NCI-H2081 (cell line): ENCODE data around the gene FGGY.
"Not testable (repeated sequence)": the region's sequence is repeated elsewhere in the genome, so short reads cannot be mapped to it uniquely, and the experiment has no call there.

Experiments used
- DNase-seq, 2 experiments: peaks; one replicate each; lab custom pipeline; 2025; lab: John Stamatoyannopoulos, UW

FGGY gene

GRCh38 chr1:59288046-59288445, 8.8 kb upstream of the FGGY start:
- no peak for DNase-seq

DNA sequence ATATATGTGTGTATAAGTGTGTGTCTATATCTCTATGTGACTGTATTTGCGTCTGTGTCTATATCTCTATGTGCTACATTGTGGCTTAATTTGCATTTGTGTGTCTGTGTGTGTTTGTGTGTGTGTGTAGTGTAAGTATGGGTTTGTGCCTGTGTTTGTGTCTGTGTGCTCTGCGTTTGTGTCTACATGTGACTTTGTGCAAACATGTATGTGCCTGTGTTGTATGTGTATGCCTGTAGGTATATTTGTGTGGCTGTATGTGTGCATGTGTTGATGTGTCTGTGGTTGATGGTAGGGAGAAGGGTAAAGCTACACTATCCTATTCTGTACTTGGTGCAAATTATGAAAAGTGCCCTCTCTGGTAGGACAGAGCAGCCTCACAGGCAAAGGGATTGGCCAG, 7.3 kb upstream of the FGGY start:
- DNase-seq: no peak

GRCh38 chr1:59290193-59290949, 6.5 kb upstream of the FGGY start:
- peak; percentile 26 to 49 for DNase-seq

DNA sequence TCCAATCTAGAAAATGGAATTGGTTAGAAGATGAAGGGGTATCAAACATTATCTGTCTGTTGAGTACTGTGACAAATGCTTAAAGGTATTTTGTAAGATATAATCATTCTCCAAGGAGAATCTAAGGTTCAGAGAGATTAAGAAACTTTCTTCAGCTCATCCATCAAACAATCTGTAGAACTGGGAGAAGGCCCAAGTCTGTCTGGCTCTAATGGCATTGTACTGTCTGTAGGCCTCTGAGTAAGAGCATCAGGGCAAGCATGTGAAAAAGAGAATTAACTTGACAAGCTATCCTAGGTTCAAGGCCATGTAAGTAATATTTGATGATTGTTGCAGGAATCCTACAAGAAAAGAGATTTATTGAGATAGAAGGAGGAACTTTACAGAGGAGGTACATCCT, 5.3 kb upstream of the FGGY start:
- no peak for DNase-seq

- no peak for DNase-seq
Observed at GRCh38 chr1:59292562-59292961, 4.3 kb upstream of the FGGY start.

DNA sequence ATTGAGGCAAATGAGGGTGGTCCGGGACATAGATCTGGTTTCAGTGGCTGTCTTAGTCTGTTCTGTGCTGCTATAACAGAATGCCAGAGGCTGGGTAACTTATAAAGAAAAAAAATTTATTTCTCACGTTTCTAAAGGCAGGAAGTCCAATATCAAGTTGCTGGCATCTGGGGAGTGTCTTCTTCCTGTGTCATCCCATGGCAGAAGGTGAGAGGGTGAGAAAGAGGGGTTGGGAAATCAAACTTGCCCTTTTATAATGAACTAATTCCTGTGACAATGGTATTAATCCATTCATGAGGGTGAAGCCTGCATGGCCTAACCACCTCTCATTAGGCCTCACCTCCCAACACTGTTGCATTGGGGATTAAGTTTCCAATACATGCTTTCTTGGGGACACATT, 3.7 kb upstream of the FGGY start:
- DNase-seq: no peak

DNA sequence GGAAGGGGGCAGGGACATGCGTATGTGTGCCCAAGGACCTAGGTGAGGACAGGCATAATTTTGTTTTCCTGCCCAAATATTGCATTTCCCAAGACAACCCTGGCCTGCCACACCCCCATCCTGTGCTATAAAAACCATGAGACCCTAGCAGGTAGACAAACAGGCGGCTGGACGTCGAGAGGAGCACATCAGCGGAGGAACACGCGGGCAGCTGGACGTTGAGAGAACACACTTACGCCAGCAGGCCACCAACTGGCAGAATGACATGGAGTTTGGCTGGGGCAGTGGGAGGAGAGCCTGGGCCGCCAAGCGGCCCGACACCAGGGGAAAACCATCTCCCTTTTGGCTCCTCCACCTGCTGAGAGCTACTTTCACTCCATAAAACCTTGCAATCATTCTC, 3.0 kb upstream of the FGGY start:
- DNase-seq: no peak

DNA sequence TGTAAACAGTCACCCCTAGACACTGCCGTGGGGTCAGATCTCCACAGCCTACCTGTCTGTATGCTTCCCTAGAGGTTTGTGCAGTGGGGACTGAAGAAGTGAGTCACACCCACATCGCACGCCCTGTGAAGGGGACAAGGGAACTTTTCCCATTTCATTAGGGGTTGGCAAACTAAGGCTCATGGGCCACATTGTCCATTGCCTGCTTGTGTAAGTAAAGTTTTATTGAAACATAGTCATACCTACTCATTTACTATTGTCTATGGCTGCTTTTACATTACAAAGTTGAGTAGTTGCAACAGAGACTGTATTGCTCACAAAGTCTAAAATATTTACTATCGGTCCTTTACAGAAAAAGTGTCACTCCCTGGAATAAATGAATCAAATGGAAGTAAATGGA, 2.5 kb upstream of the FGGY start:
- DNase-seq: no peak

DNA sequence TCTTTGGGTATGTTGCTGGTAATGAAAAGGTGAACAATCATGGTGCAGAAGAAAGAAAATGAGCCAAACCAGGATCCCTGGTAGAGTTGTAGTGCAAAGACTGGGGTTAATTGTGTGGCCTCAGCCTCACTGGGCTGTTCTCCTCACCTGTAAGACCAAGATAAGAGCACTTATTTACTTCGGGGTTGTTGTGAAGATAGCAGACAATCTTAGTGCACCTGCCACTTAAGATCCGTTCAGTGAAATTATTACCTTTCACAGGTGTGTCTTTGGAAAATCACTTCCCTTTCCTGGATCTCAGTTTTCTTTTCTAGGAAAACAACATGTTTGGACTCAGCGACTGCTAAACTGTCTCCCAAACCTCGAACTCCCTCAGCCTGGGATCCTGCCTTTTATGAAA, 1.3 kb upstream of the FGGY start:
- no peak for DNase-seq

DNA sequence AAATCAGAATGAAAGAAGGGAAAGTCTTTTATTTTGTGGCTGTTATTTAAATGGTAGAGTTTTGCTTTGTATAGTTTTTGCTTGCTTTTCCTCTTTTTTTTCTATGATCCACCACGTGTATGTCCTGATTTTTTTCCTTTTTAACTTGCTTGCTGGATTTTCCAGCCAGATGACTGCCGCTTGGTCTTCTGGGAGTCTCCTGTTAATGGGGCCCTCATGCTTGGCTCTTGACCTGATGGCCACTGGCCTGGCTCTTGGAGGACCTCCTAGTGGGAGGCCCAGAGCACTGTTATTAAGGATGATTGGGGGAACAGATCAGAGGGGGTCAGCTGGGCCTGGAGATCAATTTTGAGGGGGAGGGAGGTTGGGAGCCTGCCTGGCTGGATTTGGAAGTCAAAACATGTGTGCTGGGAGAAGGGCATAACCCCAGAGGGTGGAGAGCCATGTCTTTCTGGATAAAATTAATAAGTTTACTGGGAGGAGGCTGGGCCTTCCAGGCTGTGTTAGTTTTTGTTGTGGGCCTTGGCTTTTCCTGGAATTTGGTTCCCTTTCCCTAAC, 1.2 kb downstream of the FGGY start:
- no peak for DNase-seq

- DNase-seq: no peak
Observed at GRCh38 chr1:59298710-59299346, 1.9 kb downstream of the FGGY start.

GRCh38 chr1:59299670-59300069, 2.8 kb downstream of the FGGY start:
- not testable (repeated sequence) for DNase-seq

- no peak for DNase-seq
Observed at GRCh38 chr1:59302297-59302696, 5.4 kb downstream of the FGGY start.

- DNase-seq: no peak
Observed at GRCh38 chr1:59302871-59303270, 6.0 kb downstream of the FGGY start.

GRCh38 chr1:59305188-59305587, 8.3 kb downstream of the FGGY start:
- no peak for DNase-seq

DNA sequence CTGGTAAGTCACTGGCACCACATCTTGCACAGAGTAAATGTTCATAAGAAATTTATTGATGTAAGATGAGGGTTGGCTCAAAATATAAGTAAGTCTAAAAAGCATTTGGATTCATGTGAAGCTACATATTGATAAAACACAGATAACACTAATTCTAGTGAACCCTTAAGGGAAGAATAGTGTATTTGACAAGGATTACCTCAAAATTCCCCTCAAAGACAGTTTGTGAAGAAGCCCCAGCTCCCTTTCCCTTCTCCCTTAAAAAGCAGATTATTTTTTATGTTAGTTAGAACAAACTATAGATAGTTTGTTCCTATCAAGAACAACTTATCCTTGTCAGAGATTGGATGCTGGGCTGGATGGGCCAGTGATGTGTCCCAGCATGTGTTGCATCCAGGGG, 10.7 kb downstream of the FGGY start:
- no peak for DNase-seq

DNA sequence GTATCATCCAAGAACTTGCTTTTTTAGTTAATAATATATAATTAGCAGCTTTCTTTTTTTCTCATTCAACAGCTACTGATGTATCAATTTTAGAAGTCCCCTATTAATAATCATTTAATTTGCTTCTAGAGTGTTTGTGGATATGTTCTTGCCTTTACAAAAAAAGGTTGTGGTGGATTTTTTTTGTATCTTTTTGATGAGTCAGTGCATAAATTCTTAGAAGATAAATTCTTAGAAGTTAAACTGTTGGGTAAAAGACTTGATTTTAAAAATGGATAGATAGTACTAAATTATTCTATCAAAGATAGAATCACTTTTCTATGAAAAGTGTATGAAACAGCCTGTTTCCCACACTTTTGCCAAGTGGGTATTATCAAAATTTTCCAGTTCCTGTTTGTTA, 11.9 kb downstream of the FGGY start:
- no peak for DNase-seq

DNA sequence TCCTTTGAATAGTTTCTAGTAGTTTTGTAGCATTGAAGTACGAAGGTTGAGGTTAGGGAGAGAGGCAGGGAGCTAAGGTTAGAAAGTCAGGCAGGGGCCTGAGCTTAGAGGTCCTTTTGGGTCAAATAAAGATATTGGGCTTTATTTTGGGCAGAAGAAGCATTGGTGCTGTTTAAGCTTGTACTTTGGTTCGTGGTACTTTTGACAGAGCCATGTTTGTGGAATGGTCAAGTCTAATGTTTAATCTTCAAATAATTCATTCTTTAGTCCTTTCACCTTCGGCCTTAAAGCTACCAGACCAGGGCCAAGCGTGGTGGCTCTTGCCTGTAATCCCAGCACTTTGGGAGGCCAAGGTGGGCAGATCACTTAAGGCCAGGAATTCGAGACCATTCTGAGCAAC, 12.5 kb downstream of the FGGY start:
- DNase-seq: no peak

DNA sequence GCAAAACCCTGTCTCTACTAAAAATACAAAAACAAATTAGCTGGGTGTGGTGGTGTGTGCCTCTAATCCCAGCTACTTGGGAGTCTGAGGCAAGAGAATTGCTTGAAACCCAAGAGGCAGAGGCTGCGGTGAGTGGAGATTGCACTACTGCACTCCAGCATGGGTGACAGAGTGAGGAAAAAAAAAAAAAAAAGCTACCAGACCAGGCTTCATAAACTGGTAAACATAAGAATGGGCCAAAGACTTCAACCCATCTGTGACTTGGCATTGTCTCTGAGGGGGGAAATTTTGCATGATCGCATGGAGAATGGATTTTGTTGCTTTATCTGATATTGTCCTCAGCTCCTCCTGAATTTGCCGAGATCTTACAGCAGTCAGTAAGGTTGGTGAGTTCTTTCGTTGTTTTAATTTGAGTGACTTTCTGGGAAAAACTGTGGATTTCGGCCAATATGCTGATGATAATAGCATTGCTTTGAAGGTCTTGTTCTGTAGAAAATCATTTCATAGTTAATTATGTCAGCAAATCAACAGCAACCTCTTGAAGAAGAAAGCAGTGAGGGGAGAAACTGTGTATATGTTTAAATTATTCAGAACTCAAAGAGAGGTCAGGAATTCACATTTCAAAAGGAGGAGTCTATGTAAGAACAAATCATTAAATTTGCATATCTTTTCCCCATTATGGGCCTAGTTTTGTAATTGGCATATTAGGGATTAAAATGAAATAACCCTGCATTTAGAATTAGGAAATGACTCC, 13.1 kb downstream of the FGGY start:
- no peak for DNase-seq

DNA sequence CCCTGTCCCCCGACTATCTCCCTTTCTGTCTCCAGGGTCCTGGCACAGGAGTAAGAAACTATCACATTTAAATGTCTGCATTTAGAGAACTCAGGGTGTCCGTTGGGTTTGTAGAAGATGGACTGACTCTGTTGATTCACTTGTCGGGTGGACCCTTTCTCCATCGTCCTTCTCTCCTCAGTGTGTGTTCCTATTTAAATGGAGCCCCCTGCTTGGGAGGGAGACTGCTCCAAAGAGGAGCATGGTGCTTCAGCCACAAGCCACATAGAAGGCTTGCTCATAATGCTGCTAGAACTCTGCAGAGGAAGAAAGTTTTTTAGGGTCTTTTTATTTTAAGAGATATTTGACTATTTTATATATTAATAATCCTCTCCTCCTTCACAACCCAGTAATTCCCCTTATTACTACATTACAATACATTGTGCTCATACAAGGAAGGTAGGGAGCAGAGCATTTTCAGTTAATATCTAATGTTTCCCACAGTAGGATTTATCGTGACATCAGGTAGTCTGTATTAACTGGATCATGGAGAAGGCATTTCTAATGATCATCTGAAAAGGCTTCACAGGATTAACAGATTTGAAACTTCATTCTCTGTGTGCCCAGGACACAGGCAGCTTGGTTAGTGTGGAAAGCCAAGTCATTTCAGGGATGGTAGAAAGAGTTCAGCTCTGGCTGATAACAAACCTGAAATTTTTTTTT, 13.8 kb downstream of the FGGY start:
- no peak for DNase-seq

DNA sequence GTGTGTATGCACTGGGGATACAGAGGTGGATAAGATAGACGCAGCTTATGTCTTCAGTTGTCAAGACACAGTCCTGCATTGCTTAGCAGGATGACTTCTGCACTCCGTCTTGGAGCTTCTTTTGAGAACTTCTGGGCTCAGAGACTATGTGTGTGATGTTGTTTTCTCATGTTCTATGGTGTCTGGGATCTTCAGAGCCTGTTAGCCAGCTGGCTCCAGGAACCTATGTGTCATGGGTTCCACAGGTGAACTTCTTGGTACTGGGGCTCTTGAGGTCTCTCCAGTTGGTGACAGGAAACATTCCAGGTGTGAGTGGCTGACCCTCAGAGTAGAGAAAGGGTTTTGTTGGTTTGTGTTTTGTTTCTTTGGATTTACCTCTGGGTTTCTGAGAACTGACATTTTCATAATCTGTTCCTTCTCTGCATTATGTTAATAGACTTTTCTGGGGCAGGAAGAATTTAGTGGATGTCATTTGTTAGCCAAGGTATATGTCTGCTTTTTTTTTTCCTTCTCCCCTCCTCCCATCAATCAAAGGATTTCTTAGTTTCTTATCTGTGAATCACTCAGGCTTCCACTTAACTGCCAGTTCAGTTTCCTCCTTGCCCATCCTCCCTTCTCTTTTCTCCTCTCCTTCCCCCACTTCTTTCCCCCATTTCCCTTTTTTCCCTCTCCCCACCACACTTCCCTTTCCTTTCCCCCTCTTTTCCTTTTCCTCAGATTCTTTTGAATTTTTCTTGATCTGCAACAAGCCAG, 18.1 kb downstream of the FGGY start:
- DNase-seq: no peak
